HG03469 (cell line): ENCODE data around the gene SMAD3.

Source experiments
- ATAC-seq: cut with Tn5 transposase; IDR thresholded peaks from one replicate; pipeline ENCODE4 v1.9.1; 2021; ENCODE audit warnings: mild to moderate bottlenecking, moderate library complexity, moderate number of reproducible peaks; ENCODE audit not compliant: unreplicated experiment

Gene SMAD3

DNA sequence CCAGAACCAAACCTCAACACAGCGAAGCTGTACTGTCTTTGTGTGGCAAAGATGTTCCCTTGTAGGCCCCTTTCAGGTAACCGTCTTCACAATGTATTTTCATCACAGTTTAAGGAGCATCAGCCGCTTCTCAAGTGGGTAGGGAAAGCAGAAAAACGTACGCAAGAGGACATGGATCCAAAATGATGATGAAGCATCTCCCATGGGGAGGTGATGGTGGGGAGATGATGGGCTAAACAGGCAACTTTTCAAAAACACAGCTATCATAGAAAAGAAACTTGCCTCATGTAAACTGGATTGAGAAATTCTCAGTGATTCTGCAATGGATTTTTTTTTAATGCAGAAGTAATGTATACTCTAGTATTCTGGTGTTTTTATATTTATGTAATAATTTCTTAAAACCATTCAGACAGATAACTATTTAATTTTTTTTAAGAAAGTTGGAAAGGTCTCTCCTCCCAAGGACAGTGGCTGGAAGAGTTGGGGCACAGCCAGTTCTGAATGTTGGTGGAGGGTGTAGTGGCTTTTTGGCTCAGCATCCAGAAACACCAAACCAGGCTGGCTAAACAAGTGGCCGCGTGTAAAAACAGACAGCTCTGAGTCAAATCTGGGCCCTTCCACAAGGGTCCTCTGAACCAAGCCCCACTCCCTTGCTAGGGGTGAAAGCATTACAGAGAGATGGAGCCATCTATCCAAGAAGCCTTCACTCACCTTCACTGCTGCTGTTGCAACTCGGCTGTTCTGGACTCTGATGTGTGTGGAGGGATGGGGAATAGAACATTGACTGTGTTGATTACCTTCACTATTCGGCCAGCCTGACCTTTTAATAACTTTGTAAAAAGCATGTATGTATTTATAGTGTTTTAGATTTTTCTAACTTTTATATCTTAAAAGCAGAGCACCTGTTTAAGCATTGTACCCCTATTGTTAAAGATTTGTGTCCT lies 129.0 kb downstream of the SMAD3 start:
- ATAC-seq, result no peak

DNA sequence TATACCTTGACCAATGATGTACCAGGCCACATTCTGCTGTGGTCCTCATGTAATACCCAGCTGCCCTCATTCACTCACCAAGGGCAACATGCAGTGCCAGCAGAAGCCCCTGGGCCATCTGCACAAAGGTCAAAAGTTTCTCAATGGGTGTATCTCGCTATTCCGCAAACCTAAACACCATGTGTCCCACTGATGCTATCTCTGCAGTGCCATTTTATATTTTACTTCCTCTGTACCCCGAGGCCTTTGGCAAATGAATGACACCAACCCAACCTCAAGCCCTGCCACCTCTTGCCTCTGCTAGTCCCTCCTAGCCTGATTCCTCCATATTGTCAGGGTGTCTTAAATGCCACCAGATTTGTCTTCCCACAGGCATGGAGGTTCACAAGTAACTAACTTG lies 129.9 kb downstream of the SMAD3 start:
- no peak for ATAC-seq

DNA sequence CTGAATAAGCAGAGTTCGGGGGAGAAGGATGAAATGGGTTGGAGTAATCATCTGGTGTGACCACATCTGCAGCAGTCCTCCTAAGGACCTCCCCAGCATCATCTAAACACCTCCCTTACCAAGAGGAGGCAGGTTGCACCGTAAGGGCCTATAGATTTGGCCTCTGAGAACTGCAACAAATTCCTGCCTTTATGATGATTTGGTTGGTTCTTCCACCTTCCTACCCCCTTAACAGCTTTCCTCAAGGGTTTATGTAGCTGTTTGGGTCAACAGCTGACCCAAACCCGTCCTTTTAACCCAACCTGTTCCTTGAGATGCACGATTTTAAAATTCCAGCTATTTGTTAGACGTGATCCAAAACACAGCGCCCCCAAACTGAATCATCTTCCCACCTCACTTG lies 130.8 kb downstream of the SMAD3 start:
- no peak for ATAC-seq

DNA sequence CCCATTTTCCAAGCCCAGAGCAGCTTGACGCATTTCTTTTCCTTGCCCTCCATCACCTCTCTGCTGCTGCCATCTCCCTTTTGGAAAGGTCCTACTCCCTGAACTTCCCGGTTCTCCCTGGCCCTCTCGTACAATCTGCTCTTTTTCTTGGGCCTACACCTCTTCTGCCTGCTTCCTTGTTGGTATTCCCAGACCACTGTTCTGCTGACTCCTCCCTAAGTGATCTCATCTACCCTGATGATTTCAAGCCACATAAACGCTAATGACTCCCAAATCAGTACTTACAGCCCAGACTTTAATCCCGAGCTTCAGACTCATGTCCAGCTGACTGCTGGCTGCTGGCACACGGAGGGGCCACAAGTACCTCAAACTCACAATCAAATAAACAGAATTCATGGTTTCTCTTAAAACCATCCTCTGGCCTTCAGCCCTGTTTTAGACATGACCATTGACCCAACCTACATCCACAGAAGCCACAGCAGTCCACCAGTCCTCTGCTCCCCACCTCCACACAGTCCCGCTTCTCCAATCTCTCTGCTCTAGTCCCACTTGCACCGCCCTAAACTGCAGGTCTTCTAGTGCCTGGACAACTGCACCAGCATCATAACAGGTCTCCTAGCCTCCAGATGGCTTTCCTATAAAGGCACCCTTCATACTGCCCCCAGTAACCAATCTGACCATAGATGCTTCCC lies 131.4 kb downstream of the SMAD3 start:
- no peak for ATAC-seq

DNA sequence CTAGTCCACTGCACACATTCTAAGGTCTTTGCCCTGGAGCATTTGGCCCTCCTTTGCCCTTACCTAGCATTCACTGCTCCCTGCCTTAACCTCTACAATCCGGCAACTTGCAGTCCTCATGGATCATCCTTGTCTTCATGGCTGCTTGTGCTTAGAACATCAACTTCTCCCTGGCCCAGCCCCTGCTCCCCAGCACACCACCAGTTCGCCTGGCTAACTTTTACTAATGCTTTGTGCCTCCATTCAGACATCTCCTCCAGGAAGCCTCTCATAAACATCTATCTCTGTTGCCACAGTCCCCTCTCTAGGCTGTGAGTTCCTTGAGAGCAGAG lies 131.9 kb downstream of the SMAD3 start:
- no peak for ATAC-seq

DNA sequence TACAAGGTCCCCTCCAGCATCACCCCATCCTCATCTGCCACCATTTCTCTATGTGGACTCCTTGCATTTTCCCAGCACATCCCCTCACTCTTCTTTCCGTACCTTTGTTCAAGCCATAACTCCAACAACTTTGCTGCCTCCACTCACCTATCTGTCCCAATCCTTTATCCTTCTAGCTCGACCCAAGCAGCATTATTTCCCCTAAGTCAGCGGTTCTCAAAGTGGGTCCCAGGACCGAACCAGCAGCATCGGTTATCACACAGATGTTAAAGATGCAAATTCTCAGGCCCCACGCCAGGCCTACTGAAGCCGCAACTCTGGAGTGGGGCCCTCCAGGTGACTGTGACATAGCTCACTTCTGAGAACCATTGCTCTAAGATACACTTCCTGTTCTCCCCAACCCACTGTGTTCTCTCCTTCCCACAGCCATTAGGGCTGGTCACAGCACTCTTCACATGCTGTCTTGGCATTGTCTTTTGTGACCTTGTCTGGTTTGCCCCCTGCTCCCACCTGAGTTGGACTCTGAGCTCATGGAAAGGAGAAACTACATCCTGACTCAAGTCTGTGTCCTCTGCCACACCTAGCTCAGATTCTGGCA lies 132.9 kb downstream of the SMAD3 start:
- no peak for ATAC-seq

DNA sequence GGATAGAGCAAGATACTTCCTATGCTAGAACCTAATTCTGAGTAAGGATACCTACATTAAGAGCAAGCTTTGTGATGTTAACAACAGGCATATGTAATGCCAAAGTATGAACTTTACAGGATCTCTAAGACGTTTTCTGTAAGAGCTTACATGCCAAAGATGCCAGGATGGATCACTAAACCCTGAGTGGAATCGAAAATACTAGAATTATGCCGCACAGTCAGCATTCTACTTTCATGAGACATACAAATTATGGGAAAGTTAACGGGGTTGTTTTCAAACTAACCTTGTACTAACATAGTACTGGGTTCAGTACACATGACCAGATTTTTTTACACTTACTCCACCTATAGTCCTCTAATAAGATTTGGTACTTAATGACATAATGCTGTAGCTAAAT lies 134.0 kb downstream of the SMAD3 start:
- ATAC-seq, result no peak

DNA sequence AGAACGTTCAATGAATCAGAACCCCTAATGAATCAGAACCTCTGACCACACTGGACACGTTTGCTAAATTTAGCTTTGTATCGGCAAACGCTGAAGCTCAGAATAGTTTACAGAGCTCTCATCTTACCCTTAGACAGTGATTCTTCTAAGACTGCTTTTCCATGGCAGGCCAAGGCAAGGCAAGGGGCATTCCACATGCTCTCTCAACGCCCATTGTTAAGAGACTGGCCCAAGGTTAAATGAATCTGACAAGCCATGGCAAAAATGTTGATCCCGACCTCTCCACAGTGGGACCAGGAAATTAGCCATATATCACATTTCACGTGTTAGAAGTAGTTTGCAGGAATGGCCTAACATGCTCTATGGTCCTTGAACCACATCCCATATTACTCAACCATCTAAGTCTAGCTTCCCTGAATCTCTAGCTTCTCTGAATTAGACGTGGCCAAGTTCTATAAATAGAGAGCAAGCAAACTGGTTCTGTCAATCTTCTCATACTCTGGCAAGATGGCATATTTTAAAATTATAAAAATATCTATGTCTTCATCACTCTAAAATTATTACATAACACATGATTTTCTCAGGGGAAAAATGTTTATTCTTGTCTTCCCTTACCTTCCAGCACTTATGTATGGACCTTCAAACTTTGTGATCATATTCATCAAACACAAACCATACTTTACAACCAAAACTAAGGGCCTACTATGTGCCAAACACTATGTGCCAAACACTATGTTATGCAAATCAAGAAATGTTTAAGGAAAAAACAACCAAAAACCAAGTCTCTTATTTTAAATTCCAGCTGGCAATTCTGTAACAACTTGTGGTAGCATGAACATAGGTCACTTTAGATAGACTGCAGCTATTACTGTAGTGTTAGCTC lies 134.7 kb downstream of the SMAD3 start:
- no peak for ATAC-seq

DNA sequence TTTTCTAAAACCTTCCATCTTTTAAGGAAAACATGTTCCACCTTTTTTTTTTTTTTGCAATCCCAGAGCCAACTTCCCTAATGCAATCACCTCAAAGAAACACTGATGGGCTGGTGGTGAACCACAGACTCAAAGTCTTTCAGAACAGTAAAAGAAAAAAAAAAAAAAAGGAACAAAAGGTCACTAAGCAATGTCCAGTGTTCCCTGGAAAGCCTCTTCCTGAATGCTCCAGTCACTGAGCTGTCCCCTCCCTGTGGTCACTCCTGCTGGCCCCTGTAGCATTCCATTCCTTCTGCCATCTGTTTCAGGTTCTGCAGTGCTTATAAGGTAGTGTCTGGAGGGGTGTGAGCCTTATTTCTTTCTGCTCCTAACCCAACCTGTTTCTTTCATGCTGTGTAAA lies 135.7 kb downstream of the SMAD3 start:
- no peak for ATAC-seq

DNA sequence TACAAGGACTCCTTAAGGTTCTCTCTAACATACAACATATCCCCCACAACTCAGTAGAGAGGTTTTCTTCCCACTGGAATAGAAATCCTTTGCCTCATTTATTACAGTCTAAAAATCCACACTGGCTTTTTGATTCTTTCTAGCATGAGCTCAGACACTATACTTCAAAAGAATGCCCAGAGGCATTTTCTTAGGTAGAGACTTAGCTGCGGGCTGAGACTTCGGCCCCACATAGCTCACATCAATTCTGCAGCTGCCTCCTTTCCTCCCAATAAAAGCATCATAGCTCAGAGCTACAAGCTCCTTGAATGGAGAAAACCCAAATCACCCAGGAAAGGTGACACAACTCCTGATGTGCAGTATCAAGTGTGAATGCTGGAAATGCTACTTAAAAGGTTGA lies 136.7 kb downstream of the SMAD3 start:
- no peak for ATAC-seq

DNA sequence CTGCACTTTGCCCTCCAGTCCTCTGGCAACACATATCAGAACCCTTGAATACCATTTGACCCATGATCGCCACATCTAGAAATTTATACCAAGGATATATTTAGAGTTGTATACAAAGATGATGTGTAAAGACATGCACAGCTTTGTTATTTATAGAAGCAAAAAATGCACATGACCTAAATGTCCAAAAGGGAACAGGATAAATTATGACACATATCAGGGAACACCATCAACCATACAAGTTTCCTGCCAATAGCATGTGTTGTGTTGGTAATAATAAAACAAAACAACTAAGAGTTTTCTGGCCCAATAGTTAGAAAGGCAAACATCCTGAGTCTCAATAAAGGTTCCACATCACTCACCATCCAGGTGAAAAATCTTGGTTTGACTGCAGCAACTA lies 137.6 kb downstream of the SMAD3 start:
- ATAC-seq, result no peak

DNA sequence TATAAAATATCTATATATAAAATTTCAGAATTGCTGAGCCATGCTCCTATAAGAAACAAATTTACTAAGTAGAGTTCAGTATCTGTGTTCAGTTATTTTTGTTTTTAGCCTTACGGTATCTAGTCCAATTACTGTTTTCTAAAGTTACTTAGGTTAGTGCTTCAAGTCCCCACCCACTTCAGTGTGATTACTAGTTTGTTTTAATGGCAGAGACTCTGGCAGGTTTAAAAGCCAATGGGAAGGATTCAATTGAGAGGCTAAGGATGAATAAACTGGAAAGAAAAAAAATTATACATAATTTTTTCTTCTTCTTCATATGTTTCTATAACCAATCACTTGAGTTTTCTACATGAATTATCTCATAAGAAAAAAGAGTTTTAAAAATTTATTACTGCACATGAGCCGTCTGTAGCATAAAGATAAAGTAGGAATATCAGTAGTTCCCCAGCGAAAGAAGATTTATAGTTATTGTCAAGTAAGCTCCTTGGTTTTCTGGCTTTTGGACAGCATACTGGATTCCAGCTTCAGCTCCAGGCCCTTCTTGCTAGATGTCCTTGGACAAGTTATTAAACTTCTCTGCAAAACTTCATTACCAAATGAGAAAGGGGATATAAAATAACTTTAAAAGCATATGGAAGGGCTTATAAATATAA lies 142.3 kb downstream of the SMAD3 start:
- no peak for ATAC-seq

DNA sequence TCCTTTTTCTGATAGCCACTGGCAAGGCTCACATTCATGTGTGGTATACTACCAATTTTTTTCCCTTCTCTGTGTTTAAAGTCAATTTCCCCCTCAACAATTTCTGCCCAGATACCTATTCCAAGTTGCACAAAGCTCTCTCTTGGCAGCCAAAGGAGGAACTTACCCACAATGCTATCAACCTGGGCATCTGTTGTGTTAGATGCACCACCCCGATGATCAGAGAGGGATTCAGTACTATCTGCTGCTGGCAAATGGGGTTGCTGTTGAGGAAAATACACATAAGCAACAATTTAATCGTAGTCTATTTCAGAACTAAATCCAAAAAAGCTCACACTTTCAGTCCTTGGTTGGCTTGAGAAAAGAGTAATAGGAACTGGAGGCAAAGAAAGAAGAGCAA lies 143.0 kb downstream of the SMAD3 start:
- no peak for ATAC-seq

DNA sequence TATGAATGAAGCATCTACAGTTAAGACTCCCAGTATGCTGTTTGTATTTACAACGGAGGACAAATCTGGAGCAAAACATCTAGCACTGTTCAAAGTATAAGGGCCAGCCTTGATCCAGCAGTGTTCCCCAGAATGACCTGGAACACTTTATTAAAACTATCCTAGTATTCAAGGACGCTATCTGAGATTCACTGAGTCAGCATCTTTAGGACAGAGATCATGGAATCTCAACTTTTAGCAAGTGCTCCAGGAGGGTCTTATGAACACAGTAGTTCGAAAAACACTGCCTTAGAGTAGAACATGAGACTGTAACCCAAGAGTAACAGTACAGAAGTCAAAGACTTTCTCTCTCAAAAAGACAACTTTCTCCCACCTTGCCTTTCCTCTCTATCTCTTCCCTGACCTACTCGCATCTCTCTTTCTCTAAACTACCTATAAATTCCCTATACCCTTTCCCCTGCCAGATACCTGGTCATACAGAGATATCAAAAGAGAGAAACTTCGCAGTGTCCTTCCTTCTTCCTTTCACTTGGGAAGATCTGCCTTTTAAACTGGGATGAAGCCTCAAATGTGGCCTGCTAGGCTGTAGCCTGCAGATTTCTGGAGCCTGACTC lies 145.3 kb downstream of the SMAD3 start:
- ATAC-seq, result no peak

DNA sequence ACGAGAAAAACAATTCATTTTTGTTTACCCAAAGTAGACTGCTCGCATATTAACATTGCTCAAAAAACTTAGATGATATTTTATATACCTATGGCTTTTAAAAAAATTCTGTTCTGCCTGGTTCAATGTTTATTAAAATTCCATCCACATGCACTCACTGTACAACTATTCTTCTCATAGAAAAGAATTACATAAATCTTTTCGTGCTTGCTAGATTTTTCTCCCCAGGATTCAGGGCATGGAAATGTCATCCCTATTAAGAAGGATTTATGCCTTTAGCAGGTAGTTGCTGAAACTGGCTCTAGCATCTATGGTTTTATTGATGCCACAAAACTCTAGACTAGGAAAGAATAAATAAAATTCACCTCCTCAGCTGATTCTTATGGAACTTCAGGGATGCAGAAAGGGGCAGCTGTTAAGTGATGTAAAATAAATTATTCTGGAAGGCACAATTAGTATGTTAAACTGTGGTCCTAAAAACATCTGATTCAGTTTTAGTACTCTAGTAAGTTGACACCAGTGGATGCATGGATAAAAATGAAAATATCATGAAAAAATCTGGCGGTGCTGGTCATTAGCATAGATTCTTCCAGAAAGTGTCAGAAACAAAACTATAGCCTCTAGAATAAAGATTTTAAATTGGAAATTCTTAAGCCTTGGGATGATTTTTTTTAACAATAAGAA lies 147.4 kb downstream of the SMAD3 start:
- ATAC-seq, result no peak

DNA sequence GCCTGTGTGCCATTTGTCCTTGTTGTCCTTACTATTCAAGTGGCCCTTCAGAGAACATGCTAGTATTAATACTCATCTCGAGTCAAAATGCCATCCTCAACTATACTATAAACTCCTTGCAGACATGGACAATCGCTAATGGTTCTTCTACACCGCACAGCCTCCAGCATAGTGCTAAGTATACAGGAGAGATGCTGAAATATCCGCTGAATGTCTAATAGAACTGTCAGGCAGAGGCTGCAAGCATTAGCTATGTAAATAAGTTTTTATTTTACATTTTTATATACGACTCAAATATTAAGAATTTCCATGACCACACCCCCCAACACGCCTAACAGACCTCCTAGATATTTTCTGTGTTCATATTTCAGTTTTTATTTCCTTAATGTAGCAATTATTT lies 149.7 kb downstream of the SMAD3 start:
- ATAC-seq, result no peak

DNA sequence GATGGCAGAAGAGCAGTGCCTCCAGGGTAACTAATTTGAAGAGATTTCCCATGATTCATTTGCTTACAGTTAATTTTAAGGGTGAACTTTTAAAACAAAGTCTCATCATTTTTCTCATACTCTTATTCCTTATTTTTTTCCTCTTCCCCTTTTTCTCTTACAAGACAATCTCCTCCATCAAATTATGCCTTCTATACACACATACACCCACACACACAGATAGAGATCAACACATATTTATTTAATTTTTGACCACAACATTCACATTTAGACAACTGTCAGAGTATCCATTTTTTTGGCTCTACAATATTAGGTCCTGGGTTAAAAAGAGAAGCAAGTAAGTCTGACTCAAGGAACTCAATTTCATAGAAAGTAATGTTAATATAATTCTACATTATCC lies 151.5 kb downstream of the SMAD3 start:
- no peak for ATAC-seq

DNA sequence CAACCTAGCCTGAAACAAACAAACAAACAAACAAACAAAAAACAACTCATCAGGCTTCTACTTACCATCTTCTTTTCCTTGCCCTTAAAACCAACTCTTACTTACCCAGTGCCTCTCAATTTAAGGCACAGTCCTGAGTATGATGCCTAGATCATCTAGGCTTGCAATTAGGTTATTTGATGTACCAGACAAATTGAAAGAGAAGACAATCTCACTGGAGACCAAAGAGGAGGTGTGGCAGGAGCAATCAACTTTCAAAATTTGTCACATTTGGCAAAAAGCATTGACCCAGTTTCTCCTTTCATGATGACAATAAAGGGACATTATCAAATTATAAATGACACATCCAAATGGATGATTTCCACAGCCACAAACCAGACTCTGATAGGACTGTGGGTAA lies 153.0 kb downstream of the SMAD3 start:
- no peak for ATAC-seq

DNA sequence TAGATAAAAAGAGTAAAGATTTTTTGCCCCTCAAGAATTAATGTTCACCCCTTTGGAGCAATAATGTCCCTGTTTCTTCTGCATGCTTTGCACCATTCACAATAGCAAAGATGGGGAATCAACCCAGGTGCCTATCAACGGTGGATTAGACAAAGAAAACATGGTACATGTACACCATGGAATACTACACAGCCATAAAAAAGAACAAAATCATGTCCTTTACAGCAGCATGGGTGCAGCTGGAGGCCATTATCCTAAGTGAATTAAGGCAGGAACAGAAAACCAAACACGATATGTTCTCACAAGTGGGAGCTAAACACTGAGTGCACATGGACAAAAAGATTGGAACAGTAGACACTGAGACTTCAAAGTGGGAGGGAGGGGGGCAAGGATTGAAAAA lies 153.9 kb downstream of the SMAD3 start:
- ATAC-seq, result no peak

DNA sequence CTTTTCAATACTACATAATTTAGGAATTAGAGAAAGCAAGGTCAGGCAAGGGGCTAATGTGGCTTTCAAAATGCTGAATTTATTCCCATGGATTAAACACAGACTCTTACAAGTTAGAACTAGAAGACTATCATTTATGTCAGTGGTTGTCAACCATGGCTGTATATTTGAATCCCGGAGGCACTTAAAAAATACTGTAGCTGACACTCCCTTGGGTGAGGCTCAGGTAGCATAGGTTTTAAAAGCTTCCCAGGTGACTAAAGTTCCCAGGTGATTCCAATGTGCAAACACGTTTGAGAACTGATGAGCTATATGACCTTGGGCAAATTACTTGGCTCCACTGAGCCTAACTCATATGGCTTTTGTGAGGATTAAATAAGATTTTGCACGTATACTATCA lies 159.5 kb downstream of the SMAD3 start:
- ATAC-seq, result no peak
